IMR-90 (cell line): Measurements from ENCODE around the gene SPAG9. TPM values are rescaled to one million over a fixed set of nuclear protein-coding genes. Genes with fewer than 3 reads are reported as not detected.

Source experiments
- ATAC-seq: fragments of 200-7000 bp; cut with Tn5 transposase; 2 replicates; pipeline ENCODE4 v1.9.1; 2020; ENCODE audit warnings: low read depth, mild to moderate bottlenecking, moderate library complexity
- BruUV-seq: library from RNA; stranded (reverse); fragments of 400-500 nt; replicated peaks from 2 replicates; lab custom pipeline; 2021; lab: Mats Ljungman, UMichigan
- CTCF ChIA-PET: fragments of 300-600 bp; formaldehyde crosslinking; extraction: SDS; loops from one replicate; lab custom pipeline; 2021; ENCODE audit warnings: antibody characterized with exemption; lab: Yijun Ruan, JAX
- POLR2A ChIA-PET: fragments of 300-600 bp; sonication (Branson Sonifier 250); formaldehyde crosslinking; loops from one replicate; lab custom pipeline; 2022; ENCODE audit warnings: antibody characterized with exemption; ENCODE audit not compliant: unreplicated experiment; lab: Charles Lee
- DNase-seq: peaks from one replicate; pipeline ENCODE4 v3.0.0; 2013
- H2AFZ ChIP-seq: replicated peaks from 2 replicates; pipeline ENCODE3; 2013; ENCODE audit warnings: low read length, mild to moderate bottlenecking; ENCODE audit not compliant: poor library complexity
- H2AK5ac ChIP-seq: 2 replicates; pipeline ENCODE4 v1.6.1; 2013; ENCODE audit warnings: low read depth, low read length, inconsistent platforms
- H2AK9ac ChIP-seq: replicated peaks from 2 replicates; pipeline ENCODE3; 2013; ENCODE audit warnings: mild to moderate bottlenecking, low read depth, low read length, moderate library complexity; ENCODE audit not compliant: poor library complexity
- H2BK120ac ChIP-seq: 2 replicates; pipeline ENCODE4 v1.6.1; 2013; ENCODE audit warnings: low read depth, low read length, inconsistent platforms
- H2BK15ac ChIP-seq: 3 replicates; pipeline ENCODE4 v1.6.1; 2013; ENCODE audit warnings: low read depth, low read length, inconsistent platforms
- H2BK20ac ChIP-seq: 2 replicates; pipeline ENCODE4 v1.6.1; 2013; ENCODE audit warnings: low read depth, mild to moderate bottlenecking, inconsistent platforms, low read length, moderate library complexity
- H2BK5ac ChIP-seq: 2 replicates; pipeline ENCODE4 v1.6.1; 2013; ENCODE audit warnings: mild to moderate bottlenecking, low read depth, low read length, inconsistent platforms; ENCODE audit not compliant: poor library complexity, severe bottlenecking
- H3K14ac ChIP-seq: replicated peaks from 2 replicates; pipeline ENCODE4 v1.6.1; 2013; ENCODE audit warnings: low read depth, low read length, inconsistent platforms
- H3K18ac ChIP-seq: 2 replicates; pipeline ENCODE4 v1.6.1; 2013; ENCODE audit warnings: low read depth, low read length, control low read depth
- H3K23ac ChIP-seq: 2 replicates; pipeline ENCODE4 v1.6.1; 2013; ENCODE audit warnings: low read depth, low read length, inconsistent platforms
- H3K27ac ChIP-seq: 2 replicates; pipeline ENCODE4 v1.5.1; 2013; ENCODE audit warnings: mild to moderate bottlenecking, control low read depth, low read length; ENCODE audit not compliant: insufficient read depth
- H3K27me3 ChIP-seq: 2 replicates; pipeline ENCODE4 v1.6.1; 2013; ENCODE audit warnings: low read length; ENCODE audit not compliant: control insufficient read depth, insufficient read depth
- H3K36me3 ChIP-seq: 2 replicates; pipeline ENCODE4 v1.6.1; 2013; ENCODE audit warnings: low read length, mixed read lengths; ENCODE audit not compliant: control insufficient read depth, insufficient read depth
- H3K4ac ChIP-seq: 2 replicates; pipeline ENCODE4 v1.6.1; 2013; ENCODE audit warnings: low read depth, low read length, inconsistent platforms
- H3K4me1 ChIP-seq: 2 replicates; pipeline ENCODE4 v1.6.1; 2013; ENCODE audit warnings: low read length, mixed read lengths; ENCODE audit not compliant: control insufficient read depth, insufficient read depth
- H3K4me2 ChIP-seq: 2 replicates; pipeline ENCODE4 v1.6.1; 2013; ENCODE audit warnings: low read depth, mild to moderate bottlenecking, control low read depth, low read length, moderate library complexity
- H3K4me3 ChIP-seq: 2 replicates; pipeline ENCODE4 v1.5.1; 2013; ENCODE audit warnings: low read depth, mild to moderate bottlenecking, control low read depth, low read length, moderate library complexity; ENCODE audit not compliant: insufficient read depth
- H3K56ac ChIP-seq: 2 replicates; pipeline ENCODE4 v1.6.1; 2013; ENCODE audit warnings: low read length, inconsistent platforms; ENCODE audit not compliant: insufficient read depth; ENCODE audit errors: extremely low read depth
- H3K79me1 ChIP-seq, 2 experiments: 2 replicates each; pipeline ENCODE4 v1.6.1; 2013; ENCODE audit warnings: low read length in 2 of 2, inconsistent platforms in 1 of 2, low read depth in 1 of 2
- H3K9ac ChIP-seq: 2 replicates; pipeline ENCODE4 v1.6.1; 2013; ENCODE audit warnings: low read depth, low read length, control low read depth
- H3K9me1 ChIP-seq: 2 replicates; pipeline ENCODE4 v1.6.1; 2013; ENCODE audit warnings: low read length, inconsistent platforms; ENCODE audit not compliant: insufficient read depth
- H3K9me3 ChIP-seq: 2 replicates; pipeline ENCODE4 v1.6.1; 2013; ENCODE audit warnings: low read length; ENCODE audit not compliant: control insufficient read depth, insufficient read depth
- H4K20me1 ChIP-seq: 2 replicates; pipeline ENCODE4 v1.6.1; 2013; ENCODE audit warnings: low read length, inconsistent platforms; ENCODE audit not compliant: insufficient read depth
- H4K5ac ChIP-seq: 2 replicates; pipeline ENCODE4 v1.6.1; 2013; ENCODE audit warnings: mild to moderate bottlenecking, low read depth, low read length, control low read depth
- H4K8ac ChIP-seq, 2 experiments: 2 replicates each; pipeline ENCODE4 v1.6.1; 2013; ENCODE audit warnings: low read depth in 2 of 2, low read length in 2 of 2, control low read depth in 1 of 2, inconsistent platforms in 1 of 2
- H4K91ac ChIP-seq: 2 replicates; pipeline ENCODE4 v1.6.1; 2013; ENCODE audit warnings: low read depth, low read length, inconsistent platforms; ENCODE audit not compliant: insufficient read depth
- RFX5 ChIP-seq: IDR thresholded peaks from 2 replicates; pipeline ENCODE4 v1.8.0; 2012; ENCODE audit warnings: low read depth, mild to moderate bottlenecking, low read length, moderate library complexity
- WGBS, 2 experiments: methylation state at CpG; one replicate each; pipeline versions ENCODE4 v1.1.5 to v1.1.7; 2013; ENCODE audit warnings: missing lambda C conversion rate in 2 of 2; ENCODE audit not compliant: insufficient read length in 1 of 2; ENCODE audit errors: extremely low coverage in 2 of 2; 5-methylcytosine and 5-hydroxymethylcytosine counted together
- dilution Hi-C: fragments of 300-500 bp; cut with HindIII; formaldehyde crosslinking; loops from one replicate; pipeline ENCODE4 v1.14.3; 2018; ENCODE audit warnings: low sequenced_read_pairs; ENCODE audit not compliant: unreplicated experiment
- in situ Hi-C: fragments of 300-500 bp; cut with MboI; formaldehyde crosslinking; loops from 3 replicates; pipeline ENCODE4 v1.14.3; 2019; ENCODE audit warnings: low sequenced_read_pairs, inconsistent platforms, mixed read lengths
- intact Hi-C: fragments of 100-400 bp; cut with micrococcal nuclease; formaldehyde crosslinking; loops from 2 replicates; pipeline ENCODE4 v1.10.0; 2022
- polyA plus RNA-seq, 3 experiments: library from polyadenylated mRNA; depleted of rRNA; stranded (reverse); fragments of >200 nt; gene quantifications; 2 replicates each; pipeline ENCODE4 v1.2.3, GENCODE V29; 2012; ENCODE audit warnings: low replicate concordance in 1 of 3
- total RNA-seq: library from RNA; depleted of rRNA; stranded (reverse); fragments of >200 nt; gene quantifications from 2 replicates; pipeline ENCODE4 v1.2.3, GENCODE V29; 2012; rRNA removed

The SPAG9 gene
- total and polyA plus RNA-seq, 2 of the 4 experiments (the other 2 are of a cell fraction): 26.7 to 75.5 TPM

GRCh38 chr17:50913120-50913519 lies 207.5 kb downstream of the SPAG9 start:
- H3K9me3 ChIP-seq: no peaks in the 10 kb centered on the region
- dilution Hi-C loops: no loop called here
- no peaks in the 10 kb centered on the region for H4K20me1 ChIP-seq
- no peak overlapping the region for H3K9ac ChIP-seq
- H3K4me3 ChIP-seq: no peak overlapping the region
- no peak overlapping the region for H2AK9ac ChIP-seq
- no peak overlapping the region; the same call in 1 of the 2 replicates for H3K14ac ChIP-seq
- no peak overlapping the region for H2BK5ac ChIP-seq
- no peak overlapping the region for H3K27ac ChIP-seq
- BruUV-seq: no TSS peak
- intact Hi-C loops: no loop called here
- H2BK20ac ChIP-seq: no peak overlapping the region
- no CpG with 5 or more reads among the region's 2 CpGs for WGBS, 2 experiments
- H3K18ac ChIP-seq: no peak overlapping the region
- H3K4ac ChIP-seq: no peak overlapping the region
- no peak for TF ChIP-seq RFX5
- no peak overlapping the region for H2BK120ac ChIP-seq
- no peaks in the 10 kb centered on the region for H3K79me1 ChIP-seq
- peaks cover 19% of the 10 kb centered on the region for H3K27me3 ChIP-seq
- no peaks in the 10 kb centered on the region for H3K36me3 ChIP-seq
- no peak overlapping the region for H4K8ac ChIP-seq
- no peak overlapping the region for H3K56ac ChIP-seq
- no peak overlapping the region for H3K4me2 ChIP-seq
- no peak overlapping the region for H3K23ac ChIP-seq
- no peak overlapping the region for H4K91ac ChIP-seq
- ATAC-seq: no peak
- CTCF ChIA-PET: no interaction called here
- in situ Hi-C loops: no loop called here
- no peaks in the 10 kb centered on the region for H3K4me1 ChIP-seq
- H3K9me1 ChIP-seq: no peaks in the 10 kb centered on the region
- no peak for DNase-seq
- POLR2A ChIA-PET: no interaction called here
- H2AK5ac ChIP-seq: no peak overlapping the region
- no peak overlapping the region for H2BK15ac ChIP-seq
- no peak overlapping the region for H4K5ac ChIP-seq
- H2AFZ ChIP-seq: no peak overlapping the region

Other genes starting within 250 kb of the SPAG9 start
- 261 and 312 TPM in 2 replicates for gene NME1, start 32.7 kb upstream of the SPAG9 start, total RNA-seq
- 311 and 365 TPM in 2 replicates for gene NME1, start 32.7 kb upstream of the SPAG9 start, polyA plus RNA-seq (2012; rRNA removed)
- 824 and 863 TPM in 2 replicates for gene NME2, start 45.5 kb upstream of the SPAG9 start, total RNA-seq
- 912 and 1,059 TPM in 2 replicates for gene NME2, start 45.5 kb upstream of the SPAG9 start, polyA plus RNA-seq (2012; rRNA removed)
- gene MBTD1, start 139.2 kb upstream of the SPAG9 start, total RNA-seq: 5.6 and 6.9 TPM in 2 replicates
- 2.5 and 3.2 TPM in 2 replicates for gene MBTD1, start 139.2 kb upstream of the SPAG9 start, polyA plus RNA-seq (2012; rRNA removed)
- gene UTP18, start 139.7 kb upstream of the SPAG9 start, total RNA-seq: 22.4 and 43.9 TPM in 2 replicates
- gene UTP18, start 139.7 kb upstream of the SPAG9 start, polyA plus RNA-seq (2012; rRNA removed): 15.5 and 17.7 TPM in 2 replicates